DND-41 (cell line): ENCODE results near the gene REEP1.

ENCODE experiments used
- CTCF ChIP-seq: IDR thresholded peaks from 2 replicates; pipeline ENCODE4 v1.5.1; 2012; ENCODE audit warnings: borderline replicate concordance, low read length, moderate library complexity, mild to moderate bottlenecking; ENCODE audit not compliant: poor library complexity, severe bottlenecking; ENCODE audit errors: extremely low read depth
- EZH2 ChIP-seq: IDR thresholded peaks from 3 replicates; pipeline ENCODE4 v1.6.1; 2012; ENCODE audit warnings: borderline replicate concordance, low read depth, mild to moderate bottlenecking, moderate library complexity, low read length, inconsistent platforms; ENCODE audit not compliant: severe bottlenecking

- no peak for TF ChIP-seq CTCF
- no peak for TF ChIP-seq EZH2
Measured at GRCh38 chr2:86333378-86333777, 4.0 kb downstream of the REEP1 start.
